Measurements from ENCODE around the gene CHMP1A. TPM values are rescaled to one million over a fixed set of nuclear protein-coding genes. Genes with fewer than 3 reads are reported as not detected.

Gene CHMP1A
- total RNA-seq, 2 donors from 2014 or later, result 63.0 to 77.2 TPM

DNA sequence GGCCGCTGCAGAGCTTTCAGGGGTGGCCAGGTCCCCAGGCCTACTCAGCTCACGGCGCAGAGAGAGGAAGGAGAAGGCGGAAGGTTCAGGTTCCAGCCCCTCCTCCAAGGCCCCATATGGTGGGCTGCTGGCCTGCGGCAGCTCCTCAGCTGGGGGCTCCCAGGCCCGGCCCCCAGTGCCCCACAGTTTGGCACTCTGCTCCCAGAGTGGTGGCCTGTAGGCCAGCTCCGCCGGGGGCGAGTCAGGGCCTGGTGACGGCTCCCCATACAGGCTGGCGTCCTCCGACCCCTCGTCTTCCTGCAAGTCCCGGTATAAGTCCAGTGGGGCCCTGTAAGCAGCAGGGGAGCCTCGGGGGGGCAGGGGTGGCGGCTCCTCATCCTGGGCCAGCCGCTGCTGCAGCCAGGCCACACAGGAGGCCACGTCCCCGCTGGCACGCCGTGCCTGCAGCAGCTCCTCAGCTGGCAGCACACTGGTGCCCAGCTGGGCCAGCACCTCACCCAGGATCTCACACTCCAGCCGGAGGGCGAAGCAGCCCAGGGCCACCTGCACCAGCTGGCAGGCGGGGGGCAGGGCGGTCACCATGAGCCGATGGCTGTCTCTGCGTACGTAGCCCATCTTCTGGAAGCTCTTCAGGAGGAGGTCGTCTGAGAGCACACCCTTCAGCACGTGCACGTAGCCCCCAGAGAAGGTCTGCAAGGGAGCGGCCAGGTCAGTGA, 40.3 kb upstream of the CHMP1A start:
- Histone ChIP-seq H3K36me3 (peaks cover 5% of the 10 kb centered on the region), H3K27ac (no peak overlapping the region), H3K4me1 (ENCODE audit: control insufficient read depth in 1 of 2, low read depth in 2 of 2) (peaks cover 9 to 20% of the 10 kb centered on the region in 2 donors), H3K27me3 (replicated peaks; ENCODE audit: insufficient read depth) (no peaks in the 10 kb centered on the region), H3K9me3 (no peaks in the 10 kb centered on the region), H3K4me3 (no peak overlapping the region)
- no peak for ATAC-seq (ENCODE audit: insufficient number of reproducible peaks, low FRiP score, low read depth)
- no peak for DNase-seq (ENCODE audit: low spot score)
- TF ChIP-seq, protein P1, sequence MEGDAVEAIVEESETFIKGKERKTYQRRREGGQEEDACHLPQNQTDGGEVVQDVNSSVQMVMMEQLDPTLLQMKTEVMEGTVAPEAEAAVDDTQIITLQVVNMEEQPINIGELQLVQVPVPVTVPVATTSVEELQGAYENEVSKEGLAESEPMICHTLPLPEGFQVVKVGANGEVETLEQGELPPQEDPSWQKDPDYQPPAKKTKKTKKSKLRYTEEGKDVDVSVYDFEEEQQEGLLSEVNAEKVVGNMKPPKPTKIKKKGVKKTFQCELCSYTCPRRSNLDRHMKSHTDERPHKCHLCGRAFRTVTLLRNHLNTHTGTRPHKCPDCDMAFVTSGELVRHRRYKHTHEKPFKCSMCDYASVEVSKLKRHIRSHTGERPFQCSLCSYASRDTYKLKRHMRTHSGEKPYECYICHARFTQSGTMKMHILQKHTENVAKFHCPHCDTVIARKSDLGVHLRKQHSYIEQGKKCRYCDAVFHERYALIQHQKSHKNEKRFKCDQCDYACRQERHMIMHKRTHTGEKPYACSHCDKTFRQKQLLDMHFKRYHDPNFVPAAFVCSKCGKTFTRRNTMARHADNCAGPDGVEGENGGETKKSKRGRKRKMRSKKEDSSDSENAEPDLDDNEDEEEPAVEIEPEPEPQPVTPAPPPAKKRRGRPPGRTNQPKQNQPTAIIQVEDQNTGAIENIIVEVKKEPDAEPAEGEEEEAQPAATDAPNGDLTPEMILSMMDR (IDR thresholded peaks at IDR 0.05), result no peak

GRCh38 chr16:89697161-89697615, 39.7 kb upstream of the CHMP1A start:
- TF ChIP-seq, protein P1 (IDR thresholded peaks at IDR 0.05), result no peak
- Histone ChIP-seq H3K27ac (no peak overlapping the region), H3K4me3 (no peak overlapping the region), H3K9me3 (no peaks in the 10 kb centered on the region), H3K36me3 (peaks cover 5% of the 10 kb centered on the region), H3K4me1 (ENCODE audit: control insufficient read depth in 1 of 2, low read depth in 2 of 2) (peaks cover 9 to 20% of the 10 kb centered on the region in 2 donors), H3K27me3 (replicated peaks; ENCODE audit: insufficient read depth) (no peaks in the 10 kb centered on the region)
- DNase-seq (ENCODE audit: low spot score), result no peak
- no peak for ATAC-seq (ENCODE audit: insufficient number of reproducible peaks, low FRiP score, low read depth)

DNA sequence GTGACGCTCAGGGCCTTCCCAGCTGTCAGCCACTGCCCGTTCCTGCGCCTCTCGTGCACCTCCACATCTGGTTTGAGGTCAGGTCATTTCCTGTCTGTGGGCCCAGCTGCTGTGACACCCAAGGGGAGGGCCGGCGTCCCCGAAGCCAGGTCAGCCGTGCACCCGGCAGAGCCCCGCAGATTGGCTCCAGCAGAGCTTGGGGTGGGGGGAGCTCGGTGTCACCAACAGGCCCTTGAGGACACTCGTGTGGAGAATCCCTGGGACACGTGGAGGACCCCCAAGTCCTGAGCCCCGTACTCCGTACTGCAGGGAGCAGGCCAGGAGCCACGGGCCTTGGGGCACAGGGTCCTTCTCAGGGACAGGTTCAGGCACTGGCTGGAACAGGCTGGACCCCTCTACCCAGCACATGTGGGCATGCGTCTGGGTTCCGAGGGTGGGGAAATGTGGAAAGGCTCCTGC, 39.2 kb upstream of the CHMP1A start:
- Histone ChIP-seq H3K36me3 (peaks cover 8% of the 10 kb centered on the region), H3K27me3 (replicated peaks; ENCODE audit: insufficient read depth) (no peaks in the 10 kb centered on the region), H3K4me3 (no peak overlapping the region), H3K27ac (no peak overlapping the region), H3K9me3 (no peaks in the 10 kb centered on the region), H3K4me1 (ENCODE audit: control insufficient read depth in 1 of 2, low read depth in 2 of 2) (peaks cover 9 to 15% of the 10 kb centered on the region in 2 donors)
- TF ChIP-seq, protein P1 (IDR thresholded peaks at IDR 0.05), result no peak
- DNase-seq (ENCODE audit: low spot score), result no peak
- no peak for ATAC-seq (ENCODE audit: insufficient number of reproducible peaks, low FRiP score, low read depth)

- Histone ChIP-seq H3K4me3 (no peak overlapping the region), H3K36me3 (peaks cover 13% of the 10 kb centered on the region), H3K27ac (no peak overlapping the region), H3K4me1 (ENCODE audit: control insufficient read depth in 1 of 2, low read depth in 2 of 2) (peaks cover 9 to 13% of the 10 kb centered on the region in 2 donors), H3K27me3 (replicated peaks; ENCODE audit: insufficient read depth) (no peaks in the 10 kb centered on the region), H3K9me3 (no peaks in the 10 kb centered on the region)
- no peak for ATAC-seq (ENCODE audit: insufficient number of reproducible peaks, low FRiP score, low read depth)
- TF ChIP-seq, protein P1 (IDR thresholded peaks at IDR 0.05), result no peak
- DNase-seq (ENCODE audit: low spot score), result no peak
Observed at GRCh38 chr16:89695875-89696669, 38.6 kb upstream of the CHMP1A start.

All from thoracic aorta (tissue), 2 donors.